ENCODE results near the gene RAB11A.

GRCh38 chr15:65856821-65857455 is 12.4 kb upstream of the RAB11A start:
- TF ChIP-seq CTCF (IDR thresholded peaks at IDR 0.05; ENCODE audit: borderline replicate concordance, extremely low read depth, low read length, poor library complexity, severe bottlenecking) (peak; percentile 89), EZH2 (IDR thresholded peaks at IDR 0.05; ENCODE audit: borderline replicate concordance, low read depth, low read length, severe bottlenecking) (no peak)

All from DND-41 (cell line).